Right lung (tissue), 5 donors: ENCODE results near the gene CNOT4. TPM values are rescaled to one million over a fixed set of nuclear protein-coding genes. Genes with fewer than 3 reads are reported as not detected.
"Not testable (repeated sequence)": the region's sequence is repeated elsewhere in the genome, so short reads cannot be mapped to it uniquely, and the experiment has no call there.

Experiments used
- DNase-seq, 2 donors: peaks; one replicate each; pipeline ENCODE4 v3.0.0-alpha.2; 2013
- polyA plus RNA-seq, 5 donors: library from polyadenylated mRNA; unstranded; fragments of 120-200 nt; gene quantifications; one replicate each; pipeline versions ENCODE4 v1.2.1 to v1.2.3, GENCODE V29; 2013; ENCODE audit warnings: inconsistent platforms in 1 of 5, low replicate concordance in 1 of 5; ENCODE audit not compliant: insufficient read length in 5 of 5, insufficient read depth in 1 of 5

CNOT4 gene
- polyA plus RNA-seq, 5 donors, result 27.5 to 36.6 (median 33.1) TPM

- no peak for DNase-seq
Observed at GRCh38 chr7:135328053-135328452, 181.8 kb downstream of the CNOT4 start.

- no peak for DNase-seq
Observed at GRCh38 chr7:135327458-135327857, 182.4 kb downstream of the CNOT4 start.

- DNase-seq, result no peak
Observed at GRCh38 chr7:135326636-135327280, 183.1 kb downstream of the CNOT4 start.

GRCh38 chr7:135322571-135323340 is 187.1 kb downstream of the CNOT4 start:
- DNase-seq, result no peak

- DNase-seq, result no peak
Observed at GRCh38 chr7:135321556-135321955, 188.3 kb downstream of the CNOT4 start.

GRCh38 chr7:135320953-135321352 is 188.9 kb downstream of the CNOT4 start:
- not testable (repeated sequence) for DNase-seq

- DNase-seq, result peak; percentile 54 to 59
Observed at GRCh38 chr7:135320268-135320667, 189.6 kb downstream of the CNOT4 start.

GRCh38 chr7:135317676-135318325 is 192.1 kb downstream of the CNOT4 start:
- DNase-seq, result no peak

- DNase-seq, result no peak
Observed at GRCh38 chr7:135316648-135317313, 193.1 kb downstream of the CNOT4 start.

GRCh38 chr7:135313971-135314370 is 195.9 kb downstream of the CNOT4 start:
- DNase-seq, result no peak

Other genes with a start within 250 kb of the CNOT4 start
- 10 to 100 TPM; 66.7 to 81.1 (median 72.4) TPM for gene NUP205, start 47.8 kb upstream of the CNOT4 start, polyA plus RNA-seq
- gene STMP1, start 152.4 kb upstream of the CNOT4 start, polyA plus RNA-seq, result 10 to 100 TPM; 65.9 to 77.7 (median 77.2) TPM
- gene SLC13A4, start 218.1 kb upstream of the CNOT4 start, polyA plus RNA-seq, result 1 to 10 TPM; 3.0 to 5.9 (median 4.9) TPM
- gene FAM180A, start 238.7 kb upstream of the CNOT4 start, polyA plus RNA-seq, result under 1 TPM; 0.09 to 0.24 (median 0.21) TPM